ENCODE data around the gene TMEM164. TPM values are rescaled to one million over a fixed set of nuclear protein-coding genes. Genes with fewer than 3 reads are reported as not detected.

Gene TMEM164
- total RNA-seq, 1 donor from 2014 or later, result 17.6 TPM

- H3K4me1 ChIP-seq (ENCODE audit: insufficient read depth, low read length), result no peaks in the 10 kb centered on the region
- Mint-ChIP-seq H3K36me3 (ENCODE audit: low read depth, unreplicated experiment) (no peaks in the 10 kb centered on the region), H3K9me3 (ENCODE audit: unreplicated experiment) (no peaks in the 10 kb centered on the region), H3K4me1 (ENCODE audit: low read depth, unreplicated experiment) (no peaks in the 10 kb centered on the region), H3K27me3 (ENCODE audit: low read depth, unreplicated experiment) (no peaks in the 10 kb centered on the region), H3K27ac (ENCODE audit: unreplicated experiment) (no peak overlapping the region), H3K4me3 (ENCODE audit: unreplicated experiment) (no peak overlapping the region)
- no peak overlapping the region for H3K27ac ChIP-seq (ENCODE audit: low read depth, low read length)
- FAIRE-seq (no peak), DNase-seq (ENCODE audit: low read depth) (no peak)
- no peaks in the 10 kb centered on the region for H3K27me3 ChIP-seq (ENCODE audit: insufficient read depth, low read length)
- no peaks in the 10 kb centered on the region for H3K9me3 ChIP-seq (ENCODE audit: insufficient read depth, low read depth, low read length)
- H2AFZ ChIP-seq (ENCODE audit: low read depth, low read length), result no peak overlapping the region
- no peak overlapping the region for H3K4me2 ChIP-seq (ENCODE audit: low read length)
- H3K9ac ChIP-seq (ENCODE audit: low read length), result no peak overlapping the region
- H3K4me3 ChIP-seq (ENCODE audit: insufficient read depth, low read depth, low read length), result no peak overlapping the region
- H4K20me1 ChIP-seq (ENCODE audit: insufficient read depth, low read length), result no peaks in the 10 kb centered on the region
- no peak for TF ChIP-seq CTCF (IDR thresholded peaks at IDR 0.05; ENCODE audit: insufficient read depth, low read depth, low read length)
- no peak for TF ChIP-seq EZH2 (IDR thresholded peaks at IDR 0.05; ENCODE audit: insufficient read depth, low read length)
- no peaks in the 10 kb centered on the region for H3K36me3 ChIP-seq (ENCODE audit: insufficient read depth, low read length)
- H3K79me2 ChIP-seq (ENCODE audit: insufficient read depth, low read length), result no peaks in the 10 kb centered on the region
Measured at GRCh38 chrX:110041980-110042379, 39.1 kb downstream of the TMEM164 start.

GRCh38 chrX:110042496-110042895 lies 39.6 kb downstream of the TMEM164 start:
- H3K27me3 ChIP-seq (ENCODE audit: insufficient read depth, low read length), result no peaks in the 10 kb centered on the region
- Mint-ChIP-seq H3K27ac (ENCODE audit: unreplicated experiment) (no peak overlapping the region), H3K36me3 (ENCODE audit: low read depth, unreplicated experiment) (no peaks in the 10 kb centered on the region), H3K27me3 (ENCODE audit: low read depth, unreplicated experiment) (no peaks in the 10 kb centered on the region), H3K4me3 (ENCODE audit: unreplicated experiment) (no peak overlapping the region), H3K4me1 (ENCODE audit: low read depth, unreplicated experiment) (no peaks in the 10 kb centered on the region), H3K9me3 (ENCODE audit: unreplicated experiment) (no peaks in the 10 kb centered on the region)
- DNase-seq (ENCODE audit: low read depth) (peak; percentile 19), FAIRE-seq (peak; percentile 85)
- no peak overlapping the region for H3K4me3 ChIP-seq (ENCODE audit: insufficient read depth, low read depth, low read length)
- H3K27ac ChIP-seq (ENCODE audit: low read depth, low read length), result no peak overlapping the region
- H4K20me1 ChIP-seq (ENCODE audit: insufficient read depth, low read length), result no peaks in the 10 kb centered on the region
- no peak overlapping the region for H3K9ac ChIP-seq (ENCODE audit: low read length)
- H2AFZ ChIP-seq (ENCODE audit: low read depth, low read length), result no peak overlapping the region
- no peaks in the 10 kb centered on the region for H3K36me3 ChIP-seq (ENCODE audit: insufficient read depth, low read length)
- no peaks in the 10 kb centered on the region for H3K79me2 ChIP-seq (ENCODE audit: insufficient read depth, low read length)
- no peak overlapping the region for H3K4me2 ChIP-seq (ENCODE audit: low read length)
- H3K9me3 ChIP-seq (ENCODE audit: insufficient read depth, low read depth, low read length), result no peaks in the 10 kb centered on the region
- TF ChIP-seq EZH2 (IDR thresholded peaks at IDR 0.05; ENCODE audit: insufficient read depth, low read length) (no peak), CTCF (IDR thresholded peaks at IDR 0.05; ENCODE audit: insufficient read depth, low read depth, low read length) (no peak)
- H3K4me1 ChIP-seq (ENCODE audit: insufficient read depth, low read length), result no peaks in the 10 kb centered on the region

- no peak overlapping the region for H2AFZ ChIP-seq (ENCODE audit: low read depth, low read length)
- Mint-ChIP-seq H3K27me3 (ENCODE audit: low read depth, unreplicated experiment) (no peaks in the 10 kb centered on the region), H3K27ac (ENCODE audit: unreplicated experiment) (no peak overlapping the region), H3K4me1 (ENCODE audit: low read depth, unreplicated experiment) (no peaks in the 10 kb centered on the region), H3K4me3 (ENCODE audit: unreplicated experiment) (no peak overlapping the region), H3K9me3 (ENCODE audit: unreplicated experiment) (no peaks in the 10 kb centered on the region), H3K36me3 (ENCODE audit: low read depth, unreplicated experiment) (no peaks in the 10 kb centered on the region)
- no peaks in the 10 kb centered on the region for H3K27me3 ChIP-seq (ENCODE audit: insufficient read depth, low read length)
- no peaks in the 10 kb centered on the region for H4K20me1 ChIP-seq (ENCODE audit: insufficient read depth, low read length)
- DNase-seq (ENCODE audit: low read depth) (no peak), FAIRE-seq (peak; percentile 62)
- no peaks in the 10 kb centered on the region for H3K36me3 ChIP-seq (ENCODE audit: insufficient read depth, low read length)
- H3K4me1 ChIP-seq (ENCODE audit: insufficient read depth, low read length), result no peaks in the 10 kb centered on the region
- no peaks in the 10 kb centered on the region for H3K9me3 ChIP-seq (ENCODE audit: insufficient read depth, low read depth, low read length)
- no peak overlapping the region for H3K4me2 ChIP-seq (ENCODE audit: low read length)
- no peak overlapping the region for H3K27ac ChIP-seq (ENCODE audit: low read depth, low read length)
- TF ChIP-seq CTCF (IDR thresholded peaks at IDR 0.05; ENCODE audit: insufficient read depth, low read depth, low read length) (no peak), EZH2 (IDR thresholded peaks at IDR 0.05; ENCODE audit: insufficient read depth, low read length) (no peak)
- H3K79me2 ChIP-seq (ENCODE audit: insufficient read depth, low read length), result no peaks in the 10 kb centered on the region
- no peak overlapping the region for H3K4me3 ChIP-seq (ENCODE audit: insufficient read depth, low read depth, low read length)
- H3K9ac ChIP-seq (ENCODE audit: low read length), result no peak overlapping the region
Measured at GRCh38 chrX:110043506-110043905, 40.6 kb downstream of the TMEM164 start.
